HG02840 (cell line): ENCODE results near the gene NLRC5.
"Not testable (repeated sequence)": the region's sequence is repeated elsewhere in the genome, so short reads cannot be mapped to it uniquely, and the experiment has no call there.

Experiments used
- ATAC-seq: cut with Tn5 transposase; IDR thresholded peaks from one replicate; pipeline ENCODE4 v1.9.1; 2021; ENCODE audit warnings: mild to moderate bottlenecking, moderate library complexity, moderate number of reproducible peaks; ENCODE audit not compliant: unreplicated experiment, low FRiP score

Gene NLRC5

GRCh38 chr16:57041182-57042156 lies 52.1 kb downstream of the NLRC5 start:
- peak; percentile 18 for ATAC-seq

GRCh38 chr16:57042157-57043111 lies 53.1 kb downstream of the NLRC5 start:
- peak; percentile 62 for ATAC-seq

- no peak for ATAC-seq
These were observed 53.9 kb downstream of the NLRC5 start for GRCh38 chr16:57043248-57043647.

GRCh38 chr16:57044931-57045693 lies 55.8 kb downstream of the NLRC5 start:
- ATAC-seq: no peak

- ATAC-seq: no peak
These were observed 56.5 kb downstream of the NLRC5 start for GRCh38 chr16:57045694-57046381.

GRCh38 chr16:57048095-57048494 lies 58.7 kb downstream of the NLRC5 start:
- ATAC-seq: no peak

GRCh38 chr16:57049678-57050077 lies 60.3 kb downstream of the NLRC5 start:
- ATAC-seq: no peak

GRCh38 chr16:57051696-57052228 lies 62.4 kb downstream of the NLRC5 start:
- ATAC-seq: no peak

GRCh38 chr16:57053206-57053605 lies 63.8 kb downstream of the NLRC5 start:
- ATAC-seq: no peak

GRCh38 chr16:57054338-57054737 lies 65.0 kb downstream of the NLRC5 start:
- ATAC-seq: no peak

GRCh38 chr16:57054771-57055170 lies 65.4 kb downstream of the NLRC5 start:
- no peak for ATAC-seq

- ATAC-seq: no peak
These were observed 66.3 kb downstream of the NLRC5 start for GRCh38 chr16:57055671-57056070.

GRCh38 chr16:57058291-57058861 lies 69.0 kb downstream of the NLRC5 start:
- ATAC-seq: no peak

- ATAC-seq: no peak
These were observed 71.1 kb downstream of the NLRC5 start for GRCh38 chr16:57060323-57061083.

- no peak for ATAC-seq
These were observed 71.9 kb downstream of the NLRC5 start for GRCh38 chr16:57061084-57061905.

GRCh38 chr16:57062329-57062728 lies 73.0 kb downstream of the NLRC5 start:
- ATAC-seq: no peak

GRCh38 chr16:57063189-57063588 lies 73.8 kb downstream of the NLRC5 start:
- not testable (repeated sequence) for ATAC-seq

- ATAC-seq: no peak
These were observed 75.6 kb downstream of the NLRC5 start for GRCh38 chr16:57064995-57065394.
